ENCODE measurements around the gene MYBBP1A. TPM values are rescaled to one million over a fixed set of nuclear protein-coding genes. Genes with fewer than 3 reads are reported as not detected.

The MYBBP1A gene
- total RNA-seq, 1 donor from 2014 or later = 47.1 TPM

GRCh38 chr17:4551141-4551540 is 4.0 kb downstream of the MYBBP1A start:
- no peak overlapping the region for H3K27ac ChIP-seq
- peaks cover 0 to 58% of the 10 kb centered on the region in 2 donors for H3K36me3 ChIP-seq
- intact Hi-C loops (cut with DNase I) = no loop called here

GRCh38 chr17:4550534-4551039 is 4.6 kb downstream of the MYBBP1A start:
- H3K27ac ChIP-seq = no peak overlapping the region
- DNase-seq (ENCODE audit: extremely low spot score in 2 of 2) = no peak

More at GRCh38 chr17:4551141-4551540, 4.0 kb downstream of the MYBBP1A start:
- DNase-seq (ENCODE audit: extremely low spot score in 2 of 2) = no peak
- Histone ChIP-seq H3K9me3 (no peaks in the 10 kb centered on the region), H3K27me3 (no peaks in the 10 kb centered on the region), H3K4me1 (peaks cover 23% of the 10 kb centered on the region), H3K4me3 (no peak overlapping the region)
- TF ChIP-seq POLR2AphosphoS5 (IDR thresholded peaks at IDR 0.05; ENCODE audit: insufficient read depth in 1 of 2, low read depth in 1 of 2) (no peak), POLR2A (IDR thresholded peaks at IDR 0.05) (no peak), CTCF (IDR thresholded peaks at IDR 0.05) (no peak)

GRCh38 chr17:4549781-4550533 is 5.2 kb downstream of the MYBBP1A start:
- no peak for DNase-seq (ENCODE audit: extremely low spot score in 2 of 2)
- TF ChIP-seq CTCF (IDR thresholded peaks at IDR 0.05) (no peak), POLR2A (IDR thresholded peaks at IDR 0.05) (no peak), POLR2AphosphoS5 (IDR thresholded peaks at IDR 0.05; ENCODE audit: insufficient read depth in 1 of 2, low read depth in 1 of 2) (no peak)
- H3K9me3 ChIP-seq = no peaks in the 10 kb centered on the region
- intact Hi-C loops (cut with DNase I) = no loop called here
- peaks cover 15% of the 10 kb centered on the region for H3K4me1 ChIP-seq
- no peak overlapping the region for H3K27ac ChIP-seq
- no peaks in the 10 kb centered on the region for H3K27me3 ChIP-seq
- no peak overlapping the region for H3K4me3 ChIP-seq
- peaks cover 0 to 58% of the 10 kb centered on the region in 2 donors for H3K36me3 ChIP-seq

More at GRCh38 chr17:4550534-4551039, 4.6 kb downstream of the MYBBP1A start:
- peaks cover 0 to 58% of the 10 kb centered on the region in 2 donors for H3K36me3 ChIP-seq
- peaks cover 17% of the 10 kb centered on the region for H3K4me1 ChIP-seq
- TF ChIP-seq POLR2A (IDR thresholded peaks at IDR 0.05) (no peak), POLR2AphosphoS5 (IDR thresholded peaks at IDR 0.05; ENCODE audit: insufficient read depth in 1 of 2, low read depth in 1 of 2) (no peak), CTCF (IDR thresholded peaks at IDR 0.05) (no peak)
- intact Hi-C loops (cut with DNase I) = no loop called here
- no peak overlapping the region for H3K4me3 ChIP-seq
- H3K9me3 ChIP-seq = no peaks in the 10 kb centered on the region
- no peaks in the 10 kb centered on the region for H3K27me3 ChIP-seq

GRCh38 chr17:4548721-4549531 is 6.3 kb downstream of the MYBBP1A start:
- H3K9me3 ChIP-seq = no peaks in the 10 kb centered on the region
- no peak for TF ChIP-seq POLR2A (IDR thresholded peaks at IDR 0.05)
- TF ChIP-seq CTCF (IDR thresholded peaks at IDR 0.05) = no peak
- no peak for TF ChIP-seq POLR2AphosphoS5 (IDR thresholded peaks at IDR 0.05; ENCODE audit: insufficient read depth in 1 of 2, low read depth in 1 of 2)
- no peaks in the 10 kb centered on the region for H3K27me3 ChIP-seq
- peaks cover 5% of the 10 kb centered on the region for H3K4me1 ChIP-seq
- H3K27ac ChIP-seq = no peak overlapping the region
- DNase-seq (ENCODE audit: extremely low spot score in 2 of 2) = no peak
- intact Hi-C loops (cut with DNase I) = no loop called here
- no peak overlapping the region for H3K4me3 ChIP-seq
- H3K36me3 ChIP-seq = peaks cover 0 to 68% of the 10 kb centered on the region in 2 donors
